ENCODE data around the gene UFD1.

Gene UFD1

DNA sequence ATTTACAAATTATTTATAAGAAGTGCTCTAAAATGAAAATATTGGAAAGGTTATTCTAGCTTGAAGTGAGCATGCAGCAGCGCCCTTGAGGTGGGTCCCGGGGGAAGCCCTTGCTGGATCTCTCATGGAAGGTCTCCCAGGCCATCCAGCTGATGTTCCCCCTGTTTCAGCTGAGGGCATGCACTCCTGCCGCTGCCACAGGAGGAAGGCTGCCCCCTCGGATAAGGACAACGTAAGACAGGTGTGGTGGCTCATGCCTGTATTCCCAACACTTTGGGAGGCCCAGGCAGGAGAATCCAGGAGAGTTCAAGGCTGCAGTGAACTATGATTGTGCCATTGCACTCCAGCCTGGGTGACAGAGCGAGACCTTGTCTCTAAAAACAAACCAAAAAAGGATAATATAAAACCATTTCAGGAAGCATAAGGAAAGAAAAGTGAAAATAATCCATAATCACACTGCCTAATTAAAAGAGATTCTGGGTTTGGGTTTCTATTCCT lies 15.7 kb upstream of the UFD1 start:
- no peak for DNase-seq

DNA sequence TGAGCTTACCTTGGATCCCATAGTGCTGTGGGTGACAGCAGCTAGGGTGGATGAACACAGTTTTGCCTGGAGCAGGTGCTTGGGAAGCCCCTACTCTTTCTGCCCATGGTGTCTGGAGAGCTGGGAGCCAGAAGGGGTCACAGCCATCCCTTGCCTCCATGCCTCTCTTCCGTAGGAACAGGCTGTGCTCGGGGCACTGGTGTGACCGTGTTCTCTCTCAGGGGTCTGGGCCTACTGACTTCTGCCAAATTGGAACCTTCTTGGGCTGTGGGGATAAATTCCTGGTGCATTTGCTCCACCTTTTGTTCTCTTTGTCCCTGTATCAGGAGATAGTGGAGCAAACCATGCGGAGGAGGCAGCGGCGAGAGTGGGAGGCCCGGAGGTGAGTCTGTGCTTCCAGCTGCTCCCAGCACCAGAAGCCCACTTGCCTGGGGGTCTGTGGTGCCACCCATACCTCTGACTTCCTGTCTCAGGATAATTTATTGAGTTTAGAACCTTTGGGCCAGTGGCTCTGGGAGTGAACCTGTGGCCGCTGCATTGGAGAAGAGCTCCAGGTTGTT lies 15.1 kb upstream of the UFD1 start:
- DNase-seq: no peak

DNA sequence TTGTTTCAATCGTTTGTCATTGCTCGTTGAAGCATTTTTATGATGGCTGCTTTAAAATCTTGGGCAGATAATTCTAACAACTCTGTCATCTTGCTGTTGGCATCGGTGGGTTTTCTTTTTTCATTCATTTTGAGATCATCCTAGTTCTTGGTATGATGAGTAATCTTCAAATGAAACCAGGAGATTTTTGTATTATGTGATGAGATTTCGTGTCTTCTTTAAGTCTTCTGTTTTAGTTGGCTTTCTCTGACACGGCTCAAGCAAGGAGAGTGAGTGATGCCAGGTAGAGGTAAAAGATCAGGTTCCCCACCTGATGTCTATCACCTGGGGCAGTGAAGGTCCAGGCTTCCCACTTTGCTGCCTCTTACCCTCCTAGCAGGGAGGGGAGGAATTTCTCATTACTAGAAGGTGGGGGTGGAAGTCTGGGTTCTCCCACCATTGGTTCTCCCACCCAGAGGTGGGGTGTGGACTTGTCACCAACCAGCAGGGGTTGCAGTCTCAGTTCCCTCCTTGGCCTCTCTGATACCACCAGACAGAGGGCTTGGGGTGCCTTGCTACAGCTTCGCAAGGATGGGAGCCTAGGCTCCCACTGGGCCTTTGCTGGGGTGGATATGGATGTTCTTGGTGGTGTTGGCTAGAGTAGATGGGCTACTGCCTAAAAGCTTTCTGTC lies 13.6 kb upstream of the UFD1 start:
- no peak for DNase-seq

DNA sequence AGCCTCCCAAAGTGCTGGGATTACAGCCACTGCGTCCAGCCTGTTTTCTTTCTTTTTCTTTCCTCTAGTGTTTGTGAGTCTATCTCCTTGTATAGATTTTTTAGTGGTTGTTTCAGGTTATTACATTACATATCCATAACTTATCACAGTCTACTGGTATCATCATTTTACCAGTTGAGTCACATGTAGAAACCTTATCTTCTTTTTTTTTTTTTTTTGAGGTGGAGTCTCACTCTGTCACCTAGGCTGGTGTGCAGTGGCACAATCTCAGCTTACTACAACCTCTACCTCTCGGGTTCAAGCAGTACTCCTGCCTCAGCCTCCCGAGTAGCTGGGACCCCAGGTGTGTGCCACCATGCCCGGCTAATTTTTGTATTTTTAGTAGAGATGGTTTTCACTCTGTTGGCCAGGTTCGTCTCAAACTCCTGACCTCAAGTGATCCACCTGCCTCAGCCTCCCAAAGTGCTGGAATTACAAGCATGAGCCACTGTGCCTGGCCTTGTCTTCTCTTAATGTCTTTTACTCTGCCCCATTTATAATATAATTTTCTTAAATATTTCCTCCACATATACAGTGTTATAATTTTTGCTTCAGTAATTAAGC lies 11.7 kb upstream of the UFD1 start:
- no peak for DNase-seq

DNA sequence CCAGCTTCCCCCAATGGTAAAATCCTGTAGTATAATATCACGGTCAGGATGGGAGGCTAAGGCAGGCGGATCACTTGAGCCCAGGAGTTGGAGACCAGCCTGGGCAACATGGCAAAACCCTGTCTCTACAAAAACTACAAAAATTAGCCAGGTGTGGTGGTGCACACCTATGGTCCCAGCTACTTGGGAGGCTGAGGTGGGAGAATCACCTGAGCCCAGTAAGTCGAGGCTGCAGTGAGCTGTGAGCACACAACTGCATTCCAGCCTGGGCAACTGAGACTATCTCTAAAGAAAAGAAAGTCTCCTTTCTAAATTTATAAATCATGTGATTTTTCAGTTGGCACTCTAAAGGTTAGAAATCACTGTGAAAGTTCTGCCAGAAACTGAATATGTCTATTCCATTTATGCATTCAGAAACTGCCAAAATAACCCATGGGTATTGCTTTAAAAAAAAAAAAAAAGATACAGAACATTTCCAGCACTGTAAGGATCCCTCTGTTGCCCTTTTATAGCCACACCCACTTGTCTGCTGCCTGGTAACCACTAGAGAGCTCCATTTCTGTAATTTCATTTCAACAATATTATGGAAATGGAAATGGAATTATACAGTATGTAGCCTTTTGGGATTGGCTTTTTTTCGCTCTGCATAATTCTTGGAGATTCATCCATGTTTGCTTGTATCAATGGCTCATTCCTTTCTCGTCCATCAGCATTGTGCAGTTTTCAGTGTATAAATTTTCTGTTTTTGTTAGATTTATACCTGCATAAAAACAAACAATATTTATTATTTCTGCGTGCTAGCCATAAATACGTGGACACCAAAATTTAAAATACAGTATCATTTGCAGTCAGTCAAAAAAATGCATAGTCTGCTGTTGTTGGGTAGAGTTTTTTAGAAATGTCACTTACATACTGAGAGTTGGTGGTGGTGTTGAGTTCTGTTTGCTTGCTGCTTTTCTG lies 10.2 kb upstream of the UFD1 start:
- peak; percentile 46 for DNase-seq

DNA sequence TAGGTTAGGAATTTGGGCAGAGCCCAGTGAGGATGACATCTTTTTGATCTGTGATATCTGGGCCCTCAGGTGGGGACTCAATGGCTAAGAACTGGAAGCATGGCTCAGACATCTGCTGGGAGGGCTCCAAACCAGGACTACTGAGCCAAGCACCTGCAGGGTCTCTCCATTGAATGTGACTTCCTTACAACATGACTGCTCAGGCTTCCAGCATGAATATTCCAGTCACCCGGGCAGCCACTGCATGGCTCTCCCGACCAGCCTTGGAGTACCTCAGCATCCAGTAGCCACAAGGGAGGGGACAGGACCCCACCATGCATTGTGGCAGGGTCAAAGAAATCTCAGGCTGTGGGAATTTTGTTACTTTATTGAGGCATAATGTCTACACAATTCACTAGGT lies 9.3 kb upstream of the UFD1 start:
- DNase-seq: no peak

DNA sequence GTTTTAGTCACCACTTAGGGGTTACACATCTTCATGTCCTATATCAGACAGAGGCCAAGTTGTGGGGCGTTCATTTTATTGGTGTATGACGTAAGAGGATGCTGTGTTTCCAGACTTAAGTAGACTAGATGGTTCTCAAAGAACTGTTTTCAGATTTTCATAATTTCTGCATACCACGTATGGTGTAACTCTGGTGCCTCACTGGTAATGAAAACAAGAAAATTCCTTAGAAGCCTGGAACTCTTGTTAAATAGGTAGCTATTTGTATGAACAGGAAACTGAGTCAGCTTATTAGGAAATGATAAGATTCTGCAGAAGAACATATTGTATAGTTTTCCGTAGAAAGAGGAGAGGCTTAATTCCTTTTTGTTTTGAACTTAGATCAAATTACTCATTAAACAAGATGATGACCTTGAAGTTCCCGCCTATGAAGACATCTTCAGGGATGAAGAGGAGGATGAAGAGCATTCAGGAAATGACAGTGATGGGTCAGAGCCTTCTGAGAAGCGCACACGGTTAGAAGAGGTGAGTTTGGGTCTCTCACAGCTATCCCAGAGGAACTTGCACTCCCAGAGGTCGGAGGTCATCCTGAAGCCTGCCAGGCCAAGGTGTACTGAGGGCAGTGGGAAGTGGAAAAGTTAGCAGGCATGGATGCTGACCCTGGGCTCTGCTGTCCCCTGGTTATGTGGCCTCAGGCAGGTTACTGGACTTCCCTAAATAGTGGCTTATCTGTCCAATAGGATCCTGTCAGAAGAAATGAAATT lies 4.7 kb upstream of the UFD1 start:
- no peak for DNase-seq

DNA sequence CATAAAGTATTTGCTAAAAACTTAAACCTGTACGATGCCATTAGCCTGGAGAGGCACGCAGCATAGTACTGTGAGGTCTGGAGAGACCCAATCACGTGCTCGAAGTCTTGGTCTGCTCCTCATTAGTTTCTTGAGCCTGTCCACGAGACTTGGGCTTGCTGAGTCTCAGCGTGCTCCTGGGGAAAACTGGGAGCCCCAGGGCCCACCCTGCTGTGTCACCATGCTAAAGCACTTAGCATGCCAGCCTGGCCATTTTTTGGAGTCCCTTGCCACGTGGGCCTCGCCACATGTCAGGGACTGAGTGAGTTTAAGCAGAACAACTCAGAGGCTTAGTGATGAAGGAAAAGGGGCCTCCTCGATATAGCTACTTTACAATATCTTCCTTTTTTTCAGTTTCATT lies 3.3 kb upstream of the UFD1 start:
- DNase-seq: no peak

DNA sequence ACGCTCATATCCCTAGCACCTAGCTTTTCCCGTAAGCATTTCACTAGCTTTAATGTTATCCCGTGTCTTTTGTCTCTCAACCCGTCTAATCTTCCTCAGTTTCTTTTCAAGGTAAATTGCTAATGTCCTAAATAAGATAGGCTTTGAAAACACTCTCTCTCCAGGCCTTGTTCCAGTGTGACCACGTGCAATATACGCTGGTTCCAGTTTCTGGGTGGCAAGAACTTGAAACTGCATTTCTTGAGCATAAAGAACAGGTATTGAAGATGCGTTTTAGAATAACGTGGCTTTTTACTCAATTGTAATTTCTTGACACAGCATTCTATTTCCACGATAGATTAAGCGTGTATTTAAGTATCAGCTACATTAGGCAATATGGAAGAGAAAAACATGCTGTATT lies 1.8 kb upstream of the UFD1 start:
- DNase-seq: no peak

DNA sequence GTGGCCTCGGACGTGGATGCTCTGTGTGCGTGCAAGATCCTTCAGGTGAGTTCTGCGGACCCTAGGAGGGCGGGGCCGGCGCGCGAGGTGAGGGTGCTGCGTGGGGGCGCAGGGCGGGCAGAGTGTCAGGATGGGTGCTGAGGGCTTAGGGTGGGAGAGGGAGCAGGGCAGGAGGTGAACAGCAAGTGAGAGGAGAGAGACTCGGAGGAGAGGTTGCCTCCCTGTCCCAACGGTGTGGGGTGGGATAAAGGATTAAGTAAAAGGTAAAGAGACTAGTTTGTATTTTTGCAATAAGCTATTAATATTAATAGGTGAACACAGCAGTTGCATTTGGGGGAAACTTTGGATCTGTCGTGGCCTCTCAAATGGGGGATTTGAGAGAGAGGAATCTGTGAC lies 1.2 kb upstream of the UFD1 start:
- no peak for DNase-seq

DNA sequence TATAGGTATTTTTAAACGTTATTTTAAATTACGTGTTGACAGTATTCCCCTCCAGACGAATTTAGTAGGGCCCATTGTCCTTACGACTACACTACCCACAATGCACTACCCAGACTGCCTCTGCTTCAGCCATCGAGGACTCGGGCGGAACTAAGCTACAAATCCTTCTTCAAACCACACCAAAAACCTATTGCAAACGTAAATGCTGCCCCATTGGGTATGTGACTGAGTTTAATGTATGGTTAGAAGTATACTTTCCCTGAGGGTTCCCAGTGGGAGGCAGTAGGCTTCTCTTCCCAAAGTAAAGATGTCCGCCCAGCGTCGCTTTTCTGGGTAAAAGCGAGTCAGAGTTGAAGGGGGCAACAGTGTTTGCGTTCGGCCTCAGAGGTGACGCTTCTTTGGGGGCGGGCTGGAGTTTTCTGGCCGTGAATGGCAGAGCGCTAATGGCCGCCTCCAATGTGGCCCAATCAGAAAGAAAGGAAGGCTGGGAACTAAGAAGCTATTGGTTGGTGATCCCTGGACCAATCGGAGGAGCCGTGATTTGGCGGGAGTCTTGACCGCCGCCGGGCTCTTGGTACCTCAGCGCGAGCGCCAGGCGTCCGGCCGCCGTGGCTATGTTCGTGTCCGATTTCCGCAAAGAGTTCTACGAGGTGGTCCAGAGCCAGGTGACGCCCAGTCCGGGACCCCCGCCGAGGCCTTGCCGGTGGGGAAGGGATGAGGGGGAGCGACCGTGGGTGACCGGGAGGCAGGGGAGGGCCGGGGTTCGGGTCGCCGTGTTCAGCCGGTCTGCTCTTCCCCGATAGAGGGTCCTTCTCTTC lies 571 bp upstream of the UFD1 start, which contains the start of gene CDC45:
TSS of gene CDC45 (plus strand) at position 566 of the 818 bp plus-strand sequence. CDS start at position 615, 49 bp downstream.
- DNase-seq: peak; percentile 98

DNA sequence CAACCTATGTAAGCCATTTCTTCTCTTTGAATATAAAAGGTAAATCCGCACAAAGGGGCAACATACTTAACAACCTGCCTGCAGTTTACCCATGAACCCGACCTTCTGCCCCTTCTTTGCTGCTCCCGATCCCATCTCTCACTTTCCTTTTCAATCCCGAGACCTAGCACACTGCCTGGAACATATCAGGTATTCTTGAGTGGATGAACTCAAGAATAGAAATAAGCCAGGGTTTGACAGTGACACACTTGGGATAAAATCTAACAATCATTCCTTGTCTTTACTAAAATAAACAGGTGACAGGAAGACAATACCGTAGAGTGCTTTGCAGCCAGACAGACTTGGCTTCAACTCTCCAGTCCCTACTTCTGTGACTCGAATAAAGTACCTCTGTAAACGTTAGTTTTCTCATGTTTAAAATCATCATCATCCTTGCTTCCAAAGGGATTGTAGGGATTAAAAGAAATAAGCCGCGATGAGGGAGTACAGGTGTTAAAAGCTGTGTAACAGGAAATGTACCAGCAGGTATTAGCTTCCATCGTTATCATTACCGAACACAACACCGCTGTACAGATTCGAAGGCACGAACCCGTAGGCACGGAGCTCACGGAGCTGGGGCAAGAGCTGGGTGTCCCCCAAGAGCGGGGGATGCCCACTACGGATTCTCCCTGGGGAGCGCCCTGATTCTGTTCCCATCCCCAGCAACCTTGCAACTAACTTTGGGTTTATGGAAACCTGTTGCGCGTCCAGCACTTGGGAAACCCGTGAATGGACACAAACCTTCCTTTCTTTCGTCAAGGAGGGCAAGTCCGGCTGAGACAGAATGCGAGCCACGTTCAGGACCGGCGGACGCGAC lies 720 bp downstream of the UFD1 start:
- DNase-seq: no peak

DNA sequence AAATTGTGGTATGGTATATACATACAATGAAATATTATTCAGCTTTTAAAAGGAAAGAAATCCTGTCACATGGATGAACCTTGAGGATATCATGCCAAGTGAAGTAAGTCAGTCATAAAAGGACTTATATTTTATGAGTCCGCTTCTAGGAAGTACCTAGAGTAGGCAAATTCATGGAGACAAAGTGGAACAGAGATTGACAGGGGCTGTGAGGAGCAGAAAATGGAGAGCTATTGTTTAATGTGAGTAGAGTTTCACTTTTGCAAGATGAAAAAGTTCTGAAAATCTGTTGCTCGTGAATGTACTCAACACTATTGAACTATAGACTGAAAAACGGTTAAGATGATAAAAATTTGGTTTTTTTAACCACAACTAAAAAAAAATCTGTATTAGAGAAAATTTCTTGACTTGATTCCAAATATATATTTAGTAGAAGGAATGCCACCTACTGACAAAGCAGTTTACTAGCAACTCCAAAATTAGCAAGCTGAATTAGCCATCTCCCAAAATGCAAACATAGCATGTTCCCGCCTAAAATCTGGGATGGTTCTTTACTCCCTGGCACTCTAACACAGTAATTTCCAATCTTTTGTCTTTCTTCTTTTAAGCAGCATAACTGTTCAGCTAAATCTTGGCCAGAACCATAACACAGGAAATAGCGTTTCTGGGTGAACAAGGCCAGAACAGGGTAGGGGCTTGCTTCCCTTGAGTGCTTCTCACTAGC lies 1.5 kb downstream of the UFD1 start:
- DNase-seq: no peak

DNA sequence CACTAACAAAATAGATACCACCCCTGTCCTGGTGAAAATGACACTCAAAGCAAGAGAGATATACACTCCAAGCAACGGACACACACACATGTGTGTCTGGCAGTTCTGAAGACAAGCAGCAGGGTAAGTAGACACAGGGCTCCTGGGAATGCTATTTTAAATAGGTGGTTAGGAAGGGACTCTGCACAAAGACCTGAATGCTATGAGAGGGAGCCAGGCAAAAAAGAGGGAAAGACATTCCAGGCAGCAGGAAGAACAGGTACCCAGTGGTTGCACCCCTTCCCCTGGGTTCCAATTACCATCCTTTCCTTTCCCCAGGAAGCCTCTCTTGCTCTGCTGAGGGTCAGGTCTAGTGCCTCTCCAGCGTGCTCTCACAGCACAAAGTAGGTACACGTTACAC lies 3.0 kb downstream of the UFD1 start:
- DNase-seq: no peak

DNA sequence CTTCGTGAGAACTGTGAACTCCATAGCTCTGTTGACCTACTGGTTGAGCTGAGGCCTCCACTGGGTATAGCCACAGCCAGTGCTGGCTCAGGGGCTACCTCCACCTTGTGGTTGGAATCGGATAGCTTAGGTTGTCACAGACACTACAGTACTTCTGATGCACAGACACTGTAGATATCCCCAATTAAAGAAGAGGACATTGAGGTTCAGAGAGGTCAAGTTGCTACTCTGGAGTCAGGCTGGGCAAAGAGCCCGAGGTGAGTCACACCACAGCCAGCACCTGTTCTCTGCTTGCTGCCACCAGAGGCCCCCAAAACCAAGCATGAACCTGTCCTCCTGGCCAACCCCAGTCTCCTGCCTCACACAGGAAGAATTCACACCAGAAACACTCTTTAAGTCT lies 5.4 kb downstream of the UFD1 start:
- DNase-seq: no peak

DNA sequence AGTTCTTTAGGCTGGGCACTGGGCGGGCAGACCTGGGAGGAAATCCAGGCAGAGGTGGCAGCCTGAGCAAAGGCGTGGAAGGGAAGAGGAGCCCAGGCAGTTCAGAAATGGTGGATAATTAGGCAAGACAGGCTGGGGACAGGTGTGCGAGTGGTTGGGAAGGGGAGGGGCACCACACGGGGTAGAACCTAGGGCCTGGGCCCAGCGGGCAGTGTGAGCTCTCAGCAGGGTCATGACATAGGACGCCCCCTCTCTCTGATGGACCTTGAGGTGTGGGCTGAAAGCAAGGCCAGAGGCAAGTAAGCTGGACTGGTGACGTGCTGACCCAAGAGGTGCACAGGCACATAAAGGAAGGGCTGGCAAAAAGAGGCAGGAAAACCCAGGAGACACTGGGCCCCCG lies 6.8 kb downstream of the UFD1 start:
- DNase-seq: no peak

DNA sequence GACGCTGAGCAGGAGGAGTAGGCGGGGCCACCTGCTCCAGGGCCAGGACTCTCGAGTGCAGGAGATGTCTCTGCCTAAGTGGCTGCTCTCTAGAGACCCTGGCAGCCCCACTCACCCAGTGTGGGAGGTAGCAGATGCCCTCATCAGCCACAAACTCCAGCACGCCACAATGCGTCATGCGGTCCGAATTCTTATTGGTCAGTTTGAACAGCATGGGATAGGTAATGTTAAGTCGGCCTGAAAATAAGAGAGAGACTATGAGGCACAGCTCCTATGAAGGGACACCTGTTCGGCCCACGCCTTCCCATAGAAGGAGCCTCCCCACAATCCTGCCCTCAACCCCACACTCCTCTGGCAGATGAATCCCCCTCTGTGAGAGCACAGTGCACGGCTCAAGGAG lies 7.4 kb downstream of the UFD1 start:
- DNase-seq: no peak

DNA sequence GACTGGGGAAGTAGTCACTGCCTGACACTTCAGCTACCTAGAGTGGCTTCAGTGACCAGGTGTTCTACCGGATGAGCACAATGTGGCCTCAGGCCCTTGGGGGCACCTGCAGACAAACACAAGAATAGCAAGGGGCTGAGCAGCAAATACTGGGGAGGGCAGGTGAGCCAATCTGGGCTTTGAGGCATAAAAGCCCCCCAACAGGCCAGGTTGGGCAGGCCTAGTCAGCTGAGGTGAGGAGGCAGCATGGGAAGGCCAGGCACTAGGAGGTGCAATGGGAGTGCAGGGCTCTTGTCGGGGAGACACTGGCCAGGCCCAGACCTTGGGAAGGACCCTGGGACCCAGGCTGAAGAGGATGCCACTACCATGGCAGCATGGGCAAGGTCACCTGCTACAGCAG lies 9.0 kb downstream of the UFD1 start:
- DNase-seq: no peak

DNA sequence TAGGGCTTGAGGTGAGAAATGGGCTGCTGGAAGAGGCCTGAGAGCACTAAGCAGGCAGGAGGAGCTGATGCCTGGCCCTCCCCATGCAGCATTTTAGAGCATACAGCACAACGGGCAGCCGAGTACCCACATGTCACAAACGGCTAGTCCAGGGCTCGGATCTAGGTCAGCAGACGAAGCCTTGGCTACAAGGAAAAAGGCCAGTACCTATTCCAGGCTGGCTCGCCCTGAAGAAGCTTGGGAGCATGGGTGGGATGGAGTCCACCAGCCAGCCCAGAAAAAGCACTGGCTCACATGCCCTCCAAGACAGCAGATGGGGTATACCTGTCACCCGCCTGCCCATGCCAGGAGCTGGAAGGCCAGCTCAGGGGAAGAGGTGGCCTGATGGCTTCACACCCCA lies 9.6 kb downstream of the UFD1 start:
- no peak for DNase-seq

DNA sequence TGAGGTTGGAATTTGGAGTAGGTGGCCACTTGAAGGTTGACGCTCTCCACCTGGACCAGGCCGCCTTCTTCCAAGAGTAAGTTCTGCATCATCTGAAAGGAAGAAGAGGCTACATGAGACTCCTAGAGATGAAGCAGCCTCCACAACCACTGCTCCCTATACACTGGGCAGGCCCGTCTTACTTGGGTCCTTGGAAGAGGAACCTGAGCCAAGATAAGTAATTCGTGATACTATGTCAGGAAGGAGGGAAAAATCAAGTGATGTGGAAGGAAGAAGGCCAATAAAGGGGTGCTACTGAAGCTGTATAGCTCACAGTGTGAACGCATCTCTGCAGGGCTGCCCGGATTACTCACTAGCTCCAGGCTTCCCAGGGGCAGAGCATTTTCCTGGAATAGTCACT lies 11.1 kb downstream of the UFD1 start:
- DNase-seq: no peak

Data from MV-4-11 (cell line).